Endodermal cell (in vitro differentiated cells): Measurements from ENCODE around the gene CYP4F8. TPM values are rescaled to one million over a fixed set of nuclear protein-coding genes. Genes with fewer than 3 reads are reported as not detected.

Experiments
- DNase-seq: peaks from one replicate; pipeline ENCODE4 v3.0.0-alpha.2; 2017
- H3K27ac ChIP-seq: 2 replicates; pipeline ENCODE4 v1.5.1; 2013; ENCODE audit warnings: mild to moderate bottlenecking, low read depth, low read length, moderate library complexity
- H3K27me3 ChIP-seq: 2 replicates; pipeline ENCODE4 v1.6.1; 2013; ENCODE audit warnings: mild to moderate bottlenecking, low read length, moderate library complexity; ENCODE audit not compliant: insufficient read depth, control insufficient read depth, poor library complexity, severe bottlenecking
- H3K36me3 ChIP-seq: 2 replicates; pipeline ENCODE4 v1.7.0; 2013; ENCODE audit warnings: mild to moderate bottlenecking, low read length, moderate library complexity; ENCODE audit not compliant: control insufficient read depth, insufficient read depth
- H3K4me1 ChIP-seq: one replicate; pipeline ENCODE4 v1.7.0; 2013; ENCODE audit warnings: low read length; ENCODE audit not compliant: control insufficient read depth, insufficient read depth
- H3K4me3 ChIP-seq: 2 replicates; pipeline ENCODE4 v1.5.1; 2013; ENCODE audit warnings: mild to moderate bottlenecking, low read length, moderate library complexity
- H3K9ac ChIP-seq: 2 replicates; pipeline ENCODE4 v1.6.1; 2013; ENCODE audit warnings: mild to moderate bottlenecking, low read length, moderate library complexity; ENCODE audit not compliant: poor library complexity, severe bottlenecking; ENCODE audit errors: extremely low read depth
- H3K9me3 ChIP-seq: 2 replicates; pipeline ENCODE4 v1.6.1; 2013; ENCODE audit warnings: mild to moderate bottlenecking, low read length, moderate library complexity; ENCODE audit not compliant: control insufficient read depth
- H3K27ac Mint-ChIP-seq: 2 replicates; pipeline ENCODE4 v1.8.0; 2020; ENCODE audit warnings: mixed read lengths
- H3K27me3 Mint-ChIP-seq: 2 replicates; pipeline ENCODE4 v1.8.0; 2021; ENCODE audit warnings: mild to moderate bottlenecking, mixed read lengths; ENCODE audit not compliant: insufficient read depth
- H3K36me3 Mint-ChIP-seq: 2 replicates; pipeline ENCODE4 v1.8.0; 2020; ENCODE audit warnings: low read depth, mixed read lengths
- H3K4me1 Mint-ChIP-seq: 2 replicates; pipeline ENCODE4 v1.8.0; 2020; ENCODE audit warnings: mixed read lengths
- H3K4me3 Mint-ChIP-seq: 2 replicates; pipeline ENCODE4 v1.8.0; 2020; ENCODE audit warnings: mild to moderate bottlenecking, moderate library complexity, mixed read lengths
- H3K9me3 Mint-ChIP-seq: 2 replicates; pipeline ENCODE4 v1.8.0; 2020; ENCODE audit warnings: mild to moderate bottlenecking, mixed read lengths
- WGBS, 2 experiments: methylation state at CpG; one replicate each; pipeline versions ENCODE4 v1.1.5 to v1.1.7; 2013; ENCODE audit warnings: missing lambda C conversion rate in 2 of 2, mixed read lengths in 1 of 2; ENCODE audit not compliant: insufficient coverage in 1 of 2, insufficient read length in 1 of 2; 5-methylcytosine and 5-hydroxymethylcytosine counted together
- total RNA-seq, 2 donors: library from RNA; stranded (reverse); fragmentation: NEBNext Ultra II Directional in 1 of 2; extraction: Animal tissue kit (Norgen Biotek cat#: 25700) in 1 of 2; gene quantifications; 2 replicates in 1 of 2; 3 replicates in 1 of 2; pipeline ENCODE4 v1.2.1, GENCODE V29; 2021
- TF ChIP-seq, protein P1 (sequence below): fragments of 200-600 bp; sonication (generic); conservative IDR thresholded peaks from 2 replicates; pipeline ENCODE4 v1.5.0; 2021; ENCODE audit warnings: antibody characterized with exemption, mild to moderate bottlenecking

Gene CYP4F8
- total RNA-seq, 2 donors from 2014 or later: not detected

DNA sequence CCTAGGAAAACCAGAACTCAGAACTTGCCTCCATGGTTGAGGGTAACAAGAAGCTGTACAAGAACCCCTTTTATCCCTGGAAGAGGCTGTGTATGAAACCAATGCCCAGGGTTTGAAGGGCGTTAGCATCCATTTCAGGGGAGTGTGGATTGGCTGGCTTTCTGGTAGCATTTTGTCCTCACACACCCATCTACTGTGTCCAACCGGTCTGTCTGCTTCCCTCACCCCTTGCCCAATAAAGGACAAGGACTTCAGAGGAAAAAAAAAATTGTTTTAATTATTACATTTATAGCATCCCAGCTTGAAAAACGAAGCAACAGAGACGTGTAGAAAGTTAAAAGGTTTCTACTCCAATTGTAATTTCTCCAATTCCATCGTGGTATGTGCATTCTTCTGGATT lies 2.7 kb upstream of the CYP4F8 start:
- Mint-ChIP-seq H3K9me3 (peaks cover 94% of the 10 kb centered on the region), H3K4me3 (no peak overlapping the region)

GRCh38 chr19:15613338-15613737 lies 1.7 kb upstream of the CYP4F8 start:
- H3K4me3 ChIP-seq: no peak overlapping the region
- H3K9ac ChIP-seq: no peak overlapping the region
- no peak for DNase-seq
- H3K27ac ChIP-seq: no peak overlapping the region
- H3K27ac Mint-ChIP-seq: no peak overlapping the region
- no peaks in the 10 kb centered on the region for H3K27me3 Mint-ChIP-seq
- no peak overlapping the region for H3K4me3 Mint-ChIP-seq
- H3K36me3 ChIP-seq: no peaks in the 10 kb centered on the region
- H3K27me3 ChIP-seq: no peaks in the 10 kb centered on the region
- 88 to 92% methylated on average over 2 to 3 of the region's 3 CpGs for WGBS, 2 experiments
- H3K9me3 Mint-ChIP-seq: peaks cover 95% of the 10 kb centered on the region
- no peaks in the 10 kb centered on the region for H3K36me3 Mint-ChIP-seq
- TF ChIP-seq, protein P1, sequence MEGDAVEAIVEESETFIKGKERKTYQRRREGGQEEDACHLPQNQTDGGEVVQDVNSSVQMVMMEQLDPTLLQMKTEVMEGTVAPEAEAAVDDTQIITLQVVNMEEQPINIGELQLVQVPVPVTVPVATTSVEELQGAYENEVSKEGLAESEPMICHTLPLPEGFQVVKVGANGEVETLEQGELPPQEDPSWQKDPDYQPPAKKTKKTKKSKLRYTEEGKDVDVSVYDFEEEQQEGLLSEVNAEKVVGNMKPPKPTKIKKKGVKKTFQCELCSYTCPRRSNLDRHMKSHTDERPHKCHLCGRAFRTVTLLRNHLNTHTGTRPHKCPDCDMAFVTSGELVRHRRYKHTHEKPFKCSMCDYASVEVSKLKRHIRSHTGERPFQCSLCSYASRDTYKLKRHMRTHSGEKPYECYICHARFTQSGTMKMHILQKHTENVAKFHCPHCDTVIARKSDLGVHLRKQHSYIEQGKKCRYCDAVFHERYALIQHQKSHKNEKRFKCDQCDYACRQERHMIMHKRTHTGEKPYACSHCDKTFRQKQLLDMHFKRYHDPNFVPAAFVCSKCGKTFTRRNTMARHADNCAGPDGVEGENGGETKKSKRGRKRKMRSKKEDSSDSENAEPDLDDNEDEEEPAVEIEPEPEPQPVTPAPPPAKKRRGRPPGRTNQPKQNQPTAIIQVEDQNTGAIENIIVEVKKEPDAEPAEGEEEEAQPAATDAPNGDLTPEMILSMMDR: no peak
- H3K9me3 ChIP-seq: peaks cover 68% of the 10 kb centered on the region
- no peaks in the 10 kb centered on the region for H3K4me1 ChIP-seq
- no peaks in the 10 kb centered on the region for H3K4me1 Mint-ChIP-seq

More for the DNA sequence above, 2.7 kb upstream of the CYP4F8 start:
- H3K27ac ChIP-seq: no peak overlapping the region
- H3K4me1 ChIP-seq: no peaks in the 10 kb centered on the region
- WGBS, 2 experiments: 17 to 25% methylated on average over 1 to 4 of the region's 5 CpGs
- no peaks in the 10 kb centered on the region for H3K36me3 ChIP-seq
- no peaks in the 10 kb centered on the region for H3K36me3 Mint-ChIP-seq
- TF ChIP-seq, protein P1: no peak
- no peaks in the 10 kb centered on the region for H3K27me3 ChIP-seq
- no peak overlapping the region for H3K27ac Mint-ChIP-seq
- H3K4me1 Mint-ChIP-seq: no peaks in the 10 kb centered on the region
- no peaks in the 10 kb centered on the region for H3K27me3 Mint-ChIP-seq
- no peak for DNase-seq
- no peak overlapping the region for H3K9ac ChIP-seq
- no peak overlapping the region for H3K4me3 ChIP-seq
- peaks cover 58% of the 10 kb centered on the region for H3K9me3 ChIP-seq

DNA sequence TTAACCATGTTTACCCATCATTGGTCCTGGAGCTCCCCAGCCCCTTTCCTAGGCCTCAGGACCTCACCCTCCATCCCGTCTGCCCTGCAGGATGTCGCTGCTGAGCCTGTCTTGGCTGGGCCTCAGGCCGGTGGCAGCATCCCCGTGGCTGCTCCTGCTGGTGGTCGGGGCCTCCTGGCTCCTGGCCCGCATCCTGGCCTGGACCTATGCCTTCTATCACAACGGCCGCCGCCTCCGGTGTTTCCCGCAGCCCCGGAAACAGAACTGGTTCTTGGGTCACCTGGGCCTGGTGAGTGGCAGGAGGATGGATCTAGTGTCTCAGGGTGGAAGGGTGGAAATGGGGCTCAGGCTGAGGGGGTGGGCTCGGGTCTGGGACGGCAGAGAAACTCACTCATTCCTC lies 508 bp downstream of the CYP4F8 start:
- Mint-ChIP-seq H3K4me3 (no peak overlapping the region), H3K9me3 (peaks cover 100% of the 10 kb centered on the region), H3K36me3 (peaks cover 2% of the 10 kb centered on the region), H3K27me3 (no peaks in the 10 kb centered on the region), H3K27ac (no peak overlapping the region), H3K4me1 (no peaks in the 10 kb centered on the region)
- Histone ChIP-seq H3K9ac (no peak overlapping the region), H3K27ac (no peak overlapping the region), H3K9me3 (peaks cover 77% of the 10 kb centered on the region), H3K4me1 (no peaks in the 10 kb centered on the region), H3K27me3 (no peaks in the 10 kb centered on the region), H3K4me3 (no peak overlapping the region), H3K36me3 (no peaks in the 10 kb centered on the region)
- WGBS, 2 experiments: 62 to 65% methylated on average over 3 to 14 of the region's 14 CpGs
- DNase-seq: no peak
- TF ChIP-seq, protein P1: no peak
